Body of pancreas (tissue), 4 donors: ENCODE data around the gene TPP2. TPM values are rescaled to one million over a fixed set of nuclear protein-coding genes. Genes with fewer than 3 reads are reported as not detected.

Source experiments
- ATAC-seq: fragments of 150-250 bp; one replicate; pipeline ENCODE4 v1.9.1; 2016
- DNase-seq, 4 donors: peaks; one replicate each; pipeline ENCODE4 v3.0.0-alpha.2; 2019
- H3K27ac ChIP-seq, 4 donors: fragments of 200-600 bp; sonication (generic); 1 replicate in 3 of 4; 2 replicates in 1 of 4; pipeline versions ENCODE4 v1.5.1 to v1.6.1; 2016 to 2019; ENCODE audit warnings: mild to moderate bottlenecking in 1 of 4, mixed read lengths in 1 of 4, moderate library complexity in 1 of 4
- H3K27me3 ChIP-seq, 2 donors: fragments of 200-600 bp; sonication (generic); one replicate each; pipeline ENCODE4 v1.6.0; 2016; ENCODE audit warnings: mild to moderate bottlenecking in 1 of 2
- H3K36me3 ChIP-seq, 2 donors: fragments of 200-600 bp; sonication (generic); replicated peaks in 1 of 2; 2 replicates each; pipeline ENCODE4 v1.5.1; 2016; ENCODE audit warnings: low read depth in 2 of 2; ENCODE audit not compliant: insufficient read depth in 1 of 2
- H3K4me1 ChIP-seq: fragments of 200-600 bp; sonication (generic); one replicate; pipeline ENCODE4 v1.6.0; 2016
- H3K4me3 ChIP-seq, 2 donors: fragments of 200-600 bp; sonication (generic); 1 replicate in 1 of 2; 2 replicates in 1 of 2; pipeline ENCODE4 v1.5.1; 2016 to 2019
- H3K9me3 ChIP-seq, 3 donors: fragments of 200-600 bp; sonication (generic); 1 replicate in 2 of 3; 2 replicates in 1 of 3; pipeline ENCODE4 v1.5.1; 2016
- POLR2A ChIP-seq, 3 donors: fragments of 450-650 bp; IDR thresholded peaks; one replicate each; pipeline ENCODE4 v1.6.1; 2016; ENCODE audit warnings: antibody characterized with exemption in 3 of 3, mild to moderate bottlenecking in 2 of 3
- WGBS, 2 donors: methylation state at CpG; one replicate each; pipeline ENCODE4 v1.1.5; 2017; 5-methylcytosine and 5-hydroxymethylcytosine counted together
- intact Hi-C: fragments of 100-400 bp; cut with DNase I; formaldehyde crosslinking; loops from one replicate; pipeline ENCODE4 v1.15.1; 2023
- total RNA-seq, 2 donors: library from RNA; depleted of rRNA; stranded (reverse); fragments of >200 nt; gene quantifications; one replicate each; pipeline ENCODE4 v1.1.0, GENCODE V29; 2016
- TF ChIP-seq, protein P1 (sequence below), 7 experiments: fragments of 450-650 bp in 4 of 7; fragments of 200-600 bp in 3 of 7; sonication (generic) in 3 of 7; IDR thresholded peaks; one replicate each; pipeline ENCODE4 v1.5.1; 2016 to 2019; ENCODE audit warnings: antibody characterized with exemption in 7 of 7

Gene TPP2
- total RNA-seq, 2 donors from 2014 or later, result 29.3 to 73.5 TPM

DNA sequence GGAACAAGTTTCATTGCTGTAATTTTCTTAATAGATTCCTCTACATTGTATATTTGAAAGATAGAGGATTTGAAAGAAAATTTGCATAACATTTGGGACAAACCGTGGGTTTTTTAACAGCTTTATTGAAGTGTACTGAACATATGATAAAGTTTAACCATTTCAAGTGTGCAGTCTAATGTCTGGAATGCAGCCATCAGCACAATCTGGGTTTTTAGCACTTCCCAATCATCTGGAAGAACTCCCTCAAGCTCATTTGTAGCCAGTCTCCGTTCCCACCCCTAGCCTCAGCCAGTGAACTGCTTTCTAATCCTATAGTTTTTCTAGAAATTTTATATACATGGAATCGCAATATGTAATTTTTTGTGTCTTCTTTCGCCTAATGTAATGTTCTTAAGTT is 85.4 kb downstream of the TPP2 start:
- 65 to 69% methylated on average over 4 of the region's 4 CpGs for WGBS, 2 donors
- ATAC-seq, result no peak
- no peaks in the 10 kb centered on the region for H3K27me3 ChIP-seq
- intact Hi-C loops, result no loop called here
- no peaks in the 10 kb centered on the region for H3K4me1 ChIP-seq
- no peak for DNase-seq
- peaks cover 0 to 4% of the 10 kb centered on the region in 2 donors for H3K36me3 ChIP-seq
- no peaks in the 10 kb centered on the region for H3K9me3 ChIP-seq
- TF ChIP-seq, protein P1, sequence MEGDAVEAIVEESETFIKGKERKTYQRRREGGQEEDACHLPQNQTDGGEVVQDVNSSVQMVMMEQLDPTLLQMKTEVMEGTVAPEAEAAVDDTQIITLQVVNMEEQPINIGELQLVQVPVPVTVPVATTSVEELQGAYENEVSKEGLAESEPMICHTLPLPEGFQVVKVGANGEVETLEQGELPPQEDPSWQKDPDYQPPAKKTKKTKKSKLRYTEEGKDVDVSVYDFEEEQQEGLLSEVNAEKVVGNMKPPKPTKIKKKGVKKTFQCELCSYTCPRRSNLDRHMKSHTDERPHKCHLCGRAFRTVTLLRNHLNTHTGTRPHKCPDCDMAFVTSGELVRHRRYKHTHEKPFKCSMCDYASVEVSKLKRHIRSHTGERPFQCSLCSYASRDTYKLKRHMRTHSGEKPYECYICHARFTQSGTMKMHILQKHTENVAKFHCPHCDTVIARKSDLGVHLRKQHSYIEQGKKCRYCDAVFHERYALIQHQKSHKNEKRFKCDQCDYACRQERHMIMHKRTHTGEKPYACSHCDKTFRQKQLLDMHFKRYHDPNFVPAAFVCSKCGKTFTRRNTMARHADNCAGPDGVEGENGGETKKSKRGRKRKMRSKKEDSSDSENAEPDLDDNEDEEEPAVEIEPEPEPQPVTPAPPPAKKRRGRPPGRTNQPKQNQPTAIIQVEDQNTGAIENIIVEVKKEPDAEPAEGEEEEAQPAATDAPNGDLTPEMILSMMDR (IDR thresholded peaks at IDR 0.05), result no peak
- no peak for TF ChIP-seq POLR2A (IDR thresholded peaks at IDR 0.05)
- no peak overlapping the region for H3K4me3 ChIP-seq
- H3K27ac ChIP-seq, result no peak overlapping the region

DNA sequence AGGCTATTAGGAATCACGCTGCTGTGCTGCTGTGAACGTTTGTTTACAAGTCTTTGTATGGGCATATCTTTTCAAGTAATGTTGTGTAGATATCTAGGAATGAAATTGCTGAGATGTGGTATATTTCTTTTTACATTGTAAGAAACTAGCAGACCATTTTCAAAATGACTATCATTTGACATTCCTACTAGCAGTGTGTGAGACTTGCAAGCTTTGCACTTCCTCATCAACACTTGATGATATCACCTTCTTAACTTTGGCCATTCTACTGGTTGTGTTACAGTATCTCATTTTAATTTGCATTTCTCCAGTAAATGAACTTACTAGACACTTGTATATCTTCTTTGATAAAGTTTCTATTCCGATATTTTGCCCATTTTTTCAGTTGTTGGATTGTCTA is 85.9 kb downstream of the TPP2 start:
- peaks cover 0 to under 1% of the 10 kb centered on the region in 2 donors for H3K36me3 ChIP-seq
- DNase-seq (no peak), ATAC-seq (no peak)
- TF ChIP-seq POLR2A (IDR thresholded peaks at IDR 0.05), result no peak
- TF ChIP-seq, protein P1 (IDR thresholded peaks at IDR 0.05), result no peak
- H3K4me1 ChIP-seq, result no peaks in the 10 kb centered on the region
- 52 to 54% methylated on average over 3 of the region's 3 CpGs for WGBS, 2 donors
- no peak overlapping the region for H3K27ac ChIP-seq
- no peak overlapping the region for H3K4me3 ChIP-seq
- intact Hi-C loops, result no loop called here
- no peaks in the 10 kb centered on the region for H3K9me3 ChIP-seq
- H3K27me3 ChIP-seq, result no peaks in the 10 kb centered on the region

DNA sequence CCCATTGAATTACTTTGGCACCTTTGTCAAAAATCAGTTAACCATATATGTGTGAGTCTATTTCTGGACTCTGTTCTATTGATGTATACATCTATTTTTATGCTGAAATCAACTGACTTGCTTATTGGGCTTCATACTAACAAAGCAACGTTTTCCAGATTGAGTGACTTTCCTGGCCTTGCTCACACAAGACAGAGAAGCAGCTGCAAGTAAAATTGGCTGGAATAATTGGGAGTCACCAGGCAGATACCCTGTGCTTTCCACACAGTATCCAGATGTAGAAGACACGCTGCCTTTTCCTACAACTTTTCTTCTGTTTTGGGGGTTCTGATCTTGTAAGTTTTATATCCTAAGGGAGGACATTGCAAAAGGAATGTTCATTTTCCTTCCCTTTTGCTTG is 86.9 kb downstream of the TPP2 start:
- intact Hi-C loops, result no loop called here
- Histone ChIP-seq H3K27me3 (no peaks in the 10 kb centered on the region), H3K36me3 (no peaks in the 10 kb centered on the region), H3K27ac (no peak overlapping the region), H3K4me3 (no peak overlapping the region), H3K4me1 (no peaks in the 10 kb centered on the region), H3K9me3 (no peaks in the 10 kb centered on the region)
- DNase-seq (no peak), ATAC-seq (no peak)
- TF ChIP-seq POLR2A (IDR thresholded peaks at IDR 0.05), result no peak
- TF ChIP-seq, protein P1 (IDR thresholded peaks at IDR 0.05), result no peak
- 58 to 64% methylated on average over 2 of the region's 2 CpGs for WGBS, 2 donors

DNA sequence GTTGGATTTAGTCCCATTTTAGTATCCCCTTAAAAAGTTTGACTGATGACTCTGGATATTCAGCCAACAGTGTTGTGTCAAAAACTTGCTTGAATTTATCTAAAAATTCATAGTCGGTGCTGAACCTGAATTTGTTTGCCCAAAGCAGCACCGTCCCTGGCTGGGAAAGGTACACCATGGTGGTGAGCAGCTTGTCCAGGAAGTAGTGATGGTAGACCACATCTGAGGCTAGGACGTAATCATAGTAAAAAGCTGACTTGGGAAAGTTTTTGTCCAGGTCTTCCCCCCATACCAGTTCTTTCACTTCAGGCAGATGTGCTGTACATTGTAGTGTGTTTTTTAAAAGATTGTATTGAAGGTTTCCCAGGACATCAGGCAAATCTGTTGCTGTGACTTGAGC is 89.2 kb downstream of the TPP2 start:
- WGBS, 2 donors, result 63 to 80% methylated on average over 3 of the region's 3 CpGs
- no peak overlapping the region for H3K4me3 ChIP-seq
- no peak for DNase-seq
- TF ChIP-seq, protein P1 (IDR thresholded peaks at IDR 0.05), result no peak
- TF ChIP-seq POLR2A (IDR thresholded peaks at IDR 0.05), result no peak
- H3K27ac ChIP-seq, result no peak overlapping the region
- no peaks in the 10 kb centered on the region for H3K9me3 ChIP-seq
- no peak for ATAC-seq
- H3K27me3 ChIP-seq, result no peaks in the 10 kb centered on the region
- intact Hi-C loops, result no loop called here
- no peaks in the 10 kb centered on the region for H3K36me3 ChIP-seq
- H3K4me1 ChIP-seq, result no peaks in the 10 kb centered on the region

DNA sequence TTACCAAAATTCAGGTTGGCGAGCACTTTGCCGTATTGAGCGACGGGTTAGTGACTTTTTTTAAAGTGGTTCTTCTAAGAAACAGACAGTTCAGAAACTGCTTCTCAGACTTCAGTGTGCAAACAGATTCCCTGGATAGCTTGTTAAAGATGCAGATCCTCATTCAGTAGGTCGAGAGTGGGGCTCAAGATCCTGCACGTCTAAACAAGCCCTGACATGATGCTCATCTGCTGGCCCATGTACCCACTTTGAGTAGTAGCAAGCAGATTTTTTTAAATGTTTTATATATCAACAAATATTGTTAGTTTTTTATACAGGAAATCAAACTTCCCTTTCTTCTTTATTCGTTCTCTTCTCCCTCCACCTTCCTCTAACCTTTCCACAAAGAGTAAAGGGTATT is 90.7 kb downstream of the TPP2 start:
- ATAC-seq (no peak), DNase-seq (no peak)
- H3K4me1 ChIP-seq, result no peaks in the 10 kb centered on the region
- H3K36me3 ChIP-seq, result no peaks in the 10 kb centered on the region
- 64% methylated on average over 7 of the region's 7 CpGs for WGBS, 2 donors
- no peaks in the 10 kb centered on the region for H3K9me3 ChIP-seq
- TF ChIP-seq, protein P1 (IDR thresholded peaks at IDR 0.05), result no peak
- TF ChIP-seq POLR2A (IDR thresholded peaks at IDR 0.05), result no peak
- H3K27ac ChIP-seq, result no peak overlapping the region
- intact Hi-C loops, result no loop called here
- H3K4me3 ChIP-seq, result no peak overlapping the region
- H3K27me3 ChIP-seq, result no peaks in the 10 kb centered on the region
